Uterus (tissue), 4 donors: ENCODE results near the gene PHOSPHO1. TPM values are rescaled to one million over a fixed set of nuclear protein-coding genes. Genes with fewer than 3 reads are reported as not detected.

Experiments
- DNase-seq, 2 donors: peaks; one replicate each; pipeline ENCODE4 v3.0.0-alpha.2; 2019 to 2020
- H3K27ac ChIP-seq, 2 donors: fragments of 200-600 bp; sonication (generic); 1 replicate in 1 of 2; 2 replicates in 1 of 2; pipeline ENCODE4 v1.5.1; 2016 to 2018
- H3K27me3 ChIP-seq, 2 donors: fragments of 200-600 bp; sonication (generic); one replicate each; pipeline ENCODE4 v1.5.1; 2018 to 2019; ENCODE audit warnings: control low read depth in 1 of 2
- H3K36me3 ChIP-seq, 2 donors: fragments of 200-600 bp; sonication (generic); one replicate each; pipeline ENCODE4 v1.5.1; 2019; ENCODE audit warnings: control low read depth in 1 of 2
- H3K4me1 ChIP-seq, 2 donors: fragments of 200-600 bp; sonication (generic); one replicate each; pipeline ENCODE4 v1.5.1; 2018 to 2019; ENCODE audit warnings: control low read depth in 1 of 2
- H3K4me3 ChIP-seq, 2 donors: fragments of 200-600 bp; sonication (generic); 1 replicate in 1 of 2; 2 replicates in 1 of 2; pipeline ENCODE4 v1.5.1; 2018 to 2019; ENCODE audit warnings: mild to moderate bottlenecking in 1 of 2
- H3K9me3 ChIP-seq, 2 donors: fragments of 200-600 bp; sonication (generic); one replicate each; pipeline ENCODE4 v1.5.1; 2019; ENCODE audit warnings: control low read depth in 1 of 2
- POLR2A ChIP-seq, 2 donors: fragments of 450-650 bp; IDR thresholded peaks; one replicate each; pipeline ENCODE4 v1.6.1; 2016; ENCODE audit warnings: antibody characterized with exemption in 2 of 2, mild to moderate bottlenecking in 1 of 2, moderate library complexity in 1 of 2
- intact Hi-C: fragments of 100-400 bp; cut with DNase I; formaldehyde crosslinking; loops from one replicate; pipeline ENCODE4 v1.15.1; 2023; ENCODE audit warnings: low total_unique reads
- total RNA-seq, 4 donors: library from RNA; depleted of rRNA in 3 of 4; stranded (reverse); fragments of >200 nt in 3 of 4; gene quantifications; one replicate each; pipeline versions ENCODE4 v1.1.0 to v1.2.4, GENCODE V29; 2014 to 2023
- TF ChIP-seq, protein P1 (sequence below), 4 experiments: fragments of 200-600 bp in 2 of 4; fragments of 450-650 bp in 2 of 4; sonication (generic) in 2 of 4; IDR thresholded peaks; one replicate each; pipeline ENCODE4 v1.5.1; 2016 to 2019; ENCODE audit warnings: antibody characterized with exemption in 4 of 4, mild to moderate bottlenecking in 2 of 4, moderate library complexity in 1 of 4
- donor health status: DM: yes; HTN: yes; CAD: no.

The PHOSPHO1 gene
- total RNA-seq, 4 donors from 2014 or later, result 0.40 to 2.4 TPM; not detected in 2

DNA sequence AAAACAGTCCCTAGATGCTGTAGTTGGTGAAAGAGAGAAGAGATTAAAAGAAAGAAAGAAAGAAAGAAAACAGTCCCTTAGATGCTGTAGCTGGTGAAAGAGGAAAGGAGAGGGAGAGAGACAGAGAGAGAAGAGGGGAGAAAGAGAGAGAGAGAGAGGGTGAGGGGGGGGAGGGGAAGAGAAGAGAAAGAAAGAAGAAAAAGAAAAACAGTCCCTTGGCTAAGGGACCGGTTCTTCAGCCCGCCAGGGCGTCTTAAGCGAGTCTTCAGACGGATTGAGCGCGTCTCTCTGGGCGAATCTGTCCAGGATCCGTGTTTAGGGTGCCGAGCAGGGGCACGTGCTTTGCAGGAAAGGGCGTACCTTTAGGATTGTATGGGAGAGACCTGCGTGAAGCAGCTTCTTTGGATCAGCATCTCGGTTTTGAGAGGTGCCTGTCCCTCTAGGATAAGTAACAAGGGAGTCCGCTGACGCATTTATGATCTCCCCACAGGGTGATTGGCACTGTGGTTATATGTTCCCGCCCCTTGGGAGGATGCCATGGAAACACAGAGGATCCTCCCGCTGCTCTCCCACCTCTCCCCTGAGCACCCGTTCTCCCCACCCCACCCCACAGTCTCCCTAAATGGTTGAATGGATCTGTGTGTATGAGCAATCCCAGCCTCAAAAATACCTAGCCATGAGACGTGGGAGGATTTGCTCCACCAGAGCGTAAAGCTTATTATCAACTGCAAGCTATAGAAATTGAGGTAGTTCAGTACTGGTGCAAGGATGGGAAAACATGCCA, 36.9 kb downstream of the PHOSPHO1 start:
- peak; percentile 73 to 88 for DNase-seq
- intact Hi-C loops, result no loop called here
- Histone ChIP-seq H3K27ac (peak overlapping the region; percentile 97 to 100), H3K4me1 (no peaks in the 10 kb centered on the region), H3K27me3 (no peaks in the 10 kb centered on the region), H3K4me3 (peak overlapping the region; percentile 80 to 93), H3K9me3 (no peaks in the 10 kb centered on the region), H3K36me3 (no peaks in the 10 kb centered on the region)
- TF ChIP-seq POLR2A (IDR thresholded peaks at IDR 0.05), result peak; percentile 24 to 37
- TF ChIP-seq, protein P1, sequence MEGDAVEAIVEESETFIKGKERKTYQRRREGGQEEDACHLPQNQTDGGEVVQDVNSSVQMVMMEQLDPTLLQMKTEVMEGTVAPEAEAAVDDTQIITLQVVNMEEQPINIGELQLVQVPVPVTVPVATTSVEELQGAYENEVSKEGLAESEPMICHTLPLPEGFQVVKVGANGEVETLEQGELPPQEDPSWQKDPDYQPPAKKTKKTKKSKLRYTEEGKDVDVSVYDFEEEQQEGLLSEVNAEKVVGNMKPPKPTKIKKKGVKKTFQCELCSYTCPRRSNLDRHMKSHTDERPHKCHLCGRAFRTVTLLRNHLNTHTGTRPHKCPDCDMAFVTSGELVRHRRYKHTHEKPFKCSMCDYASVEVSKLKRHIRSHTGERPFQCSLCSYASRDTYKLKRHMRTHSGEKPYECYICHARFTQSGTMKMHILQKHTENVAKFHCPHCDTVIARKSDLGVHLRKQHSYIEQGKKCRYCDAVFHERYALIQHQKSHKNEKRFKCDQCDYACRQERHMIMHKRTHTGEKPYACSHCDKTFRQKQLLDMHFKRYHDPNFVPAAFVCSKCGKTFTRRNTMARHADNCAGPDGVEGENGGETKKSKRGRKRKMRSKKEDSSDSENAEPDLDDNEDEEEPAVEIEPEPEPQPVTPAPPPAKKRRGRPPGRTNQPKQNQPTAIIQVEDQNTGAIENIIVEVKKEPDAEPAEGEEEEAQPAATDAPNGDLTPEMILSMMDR (IDR thresholded peaks at IDR 0.05), result no peak

GRCh38 chr17:49191917-49192741, 38.5 kb downstream of the PHOSPHO1 start:
- Histone ChIP-seq H3K27me3 (no peaks in the 10 kb centered on the region), H3K36me3 (no peaks in the 10 kb centered on the region), H3K27ac (peak overlapping the region; percentile 97 to 100), H3K4me1 (no peaks in the 10 kb centered on the region), H3K4me3 (peak overlapping the region; percentile 80 to 93), H3K9me3 (no peaks in the 10 kb centered on the region)
- no peak for TF ChIP-seq POLR2A (IDR thresholded peaks at IDR 0.05)
- TF ChIP-seq, protein P1 (IDR thresholded peaks at IDR 0.05), result peak; percentile 36 to 46 (median 43)
- peak; percentile 92 to 95 for DNase-seq
- intact Hi-C loops, result no loop called here

DNA sequence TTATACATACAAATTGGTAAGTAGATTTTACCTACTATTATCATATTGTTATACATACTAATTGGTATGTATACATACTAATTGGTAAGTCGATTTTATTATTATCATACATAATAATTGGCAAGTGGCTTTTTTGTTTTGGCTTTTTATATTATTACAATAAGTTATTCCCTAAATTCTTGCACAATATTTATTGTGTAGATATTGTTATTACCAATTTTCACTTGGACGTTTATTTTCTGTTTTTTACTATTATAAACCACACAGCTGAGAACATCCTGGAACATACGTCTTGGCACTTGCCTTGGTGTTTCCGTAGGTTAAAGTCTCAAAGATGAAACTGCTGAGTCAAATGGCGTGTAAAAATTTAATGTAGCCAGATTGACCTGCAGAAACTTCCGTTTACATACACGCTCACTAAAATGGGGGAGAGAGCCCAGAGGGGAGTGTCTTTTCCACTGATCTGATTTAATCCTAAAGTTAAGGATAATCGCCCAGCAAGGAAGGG, 39.1 kb downstream of the PHOSPHO1 start:
- H3K27ac ChIP-seq, result peak overlapping the region; percentile 97 to 100
- no peaks in the 10 kb centered on the region for H3K36me3 ChIP-seq
- H3K27me3 ChIP-seq, result no peaks in the 10 kb centered on the region
- no peaks in the 10 kb centered on the region for H3K9me3 ChIP-seq
- intact Hi-C loops, result no loop called here
- no peaks in the 10 kb centered on the region for H3K4me1 ChIP-seq
- peak overlapping the region; percentile 80 to 93 for H3K4me3 ChIP-seq
- DNase-seq, result no peak
- TF ChIP-seq, protein P1 (IDR thresholded peaks at IDR 0.05), result no peak
- peak in 1 of 2 donors; percentile 25 for TF ChIP-seq POLR2A (IDR thresholded peaks at IDR 0.05)

GRCh38 chr17:49190932-49191331, 39.7 kb downstream of the PHOSPHO1 start:
- DNase-seq, result no peak
- H3K36me3 ChIP-seq, result no peaks in the 10 kb centered on the region
- H3K4me3 ChIP-seq, result no peak overlapping the region
- H3K4me1 ChIP-seq, result no peaks in the 10 kb centered on the region
- H3K27ac ChIP-seq, result no peak overlapping the region
- intact Hi-C loops, result no loop called here
- TF ChIP-seq POLR2A (IDR thresholded peaks at IDR 0.05), result no peak
- TF ChIP-seq, protein P1 (IDR thresholded peaks at IDR 0.05), result no peak
- no peaks in the 10 kb centered on the region for H3K27me3 ChIP-seq
- no peaks in the 10 kb centered on the region for H3K9me3 ChIP-seq
